Transverse colon (tissue), 4 donors: ENCODE data around the gene NCKAP5L. TPM values are rescaled to one million over a fixed set of nuclear protein-coding genes. Genes with fewer than 3 reads are reported as not detected.
"Not testable (repeated sequence)": the region's sequence is repeated elsewhere in the genome, so short reads cannot be mapped to it uniquely, and the experiment has no call there.

ENCODE experiments used
- DNase-seq: peaks from one replicate; pipeline ENCODE4 v3.0.0-alpha.2; 2019
- H3K27ac ChIP-seq, 4 donors: fragments of 200-600 bp; sonication (generic); 2 replicates each; pipeline ENCODE4 v1.5.1; 2016 to 2018; ENCODE audit warnings: inconsistent platforms in 4 of 4
- H3K27me3 ChIP-seq: fragments of 200-600 bp; sonication (generic); 2 replicates; pipeline ENCODE4 v1.5.1; 2017; ENCODE audit warnings: inconsistent platforms
- H3K36me3 ChIP-seq, 4 donors: fragments of 200-600 bp; sonication (generic); 2 replicates each; pipeline ENCODE4 v1.5.1; 2017 to 2019; ENCODE audit warnings: inconsistent platforms in 4 of 4
- H3K4me1 ChIP-seq, 4 donors: fragments of 200-600 bp; sonication (generic); 2 replicates each; pipeline ENCODE4 v1.5.1; 2017 to 2020; ENCODE audit warnings: inconsistent platforms in 4 of 4
- H3K4me3 ChIP-seq, 4 donors: fragments of 200-600 bp; sonication (generic); 1 replicate in 1 of 4; 2 replicates in 3 of 4; pipeline versions ENCODE4 v1.5.1 to v1.6.1; 2017 to 2019; ENCODE audit warnings: inconsistent platforms in 4 of 4
- H3K9me3 ChIP-seq, 2 donors: fragments of 200-600 bp; sonication (generic); 2 replicates each; pipeline ENCODE4 v1.5.1; 2017 to 2019; ENCODE audit warnings: inconsistent platforms in 2 of 2
- EP300 ChIP-seq: sonication (generic); formaldehyde crosslinking; IDR thresholded peaks from one replicate; pipeline ENCODE4 v1.6.1; 2017; ENCODE audit warnings: antibody characterized with exemption, low read depth
- POLR2A ChIP-seq: fragments of 450-650 bp; IDR thresholded peaks from one replicate; pipeline ENCODE4 v1.6.1; 2016; ENCODE audit warnings: antibody characterized with exemption, mild to moderate bottlenecking, moderate library complexity
- POLR2AphosphoS5 ChIP-seq, 3 donors: sonication (generic); formaldehyde crosslinking; IDR thresholded peaks; one replicate each; pipeline ENCODE4 v1.6.1; 2016; ENCODE audit warnings: antibody characterized with exemption in 3 of 3
- WGBS, 2 donors: methylation state at CpG; one replicate each; pipeline ENCODE4 v1.1.5; 2018; ENCODE audit warnings: low coverage in 1 of 2; 5-methylcytosine and 5-hydroxymethylcytosine counted together
- in situ Hi-C, 4 donors: fragments of 200-750 bp; cut with MboI; loops; one replicate each; pipeline versions ENCODE4 v1.15.0 to v1.15.1; 2017; ENCODE audit warnings: low sequenced_read_pairs in 3 of 4, low pct_ligation_motif_present in 1 of 4, low pct_unique_long_range_greater_than_20kb in 1 of 4
- intact Hi-C: fragments of 100-400 bp; cut with DNase I; formaldehyde crosslinking; loops from one replicate; pipeline ENCODE4 v1.15.1; 2023; ENCODE audit warnings: low total_unique reads
- total RNA-seq, 4 donors: library from RNA; depleted of rRNA; stranded (reverse); fragments of >200 nt; gene quantifications; one replicate each; pipeline ENCODE4 v1.1.0, GENCODE V29; 2016
- TF ChIP-seq, protein P1 (sequence below), 5 experiments: fragments of 200-600 bp in 3 of 5; fragments of 450-650 bp in 2 of 5; sonication (generic) in 3 of 5; IDR thresholded peaks; 1 replicate in 2 of 5; 2 replicates in 3 of 5; pipeline ENCODE4 v1.5.1; 2016 to 2017; ENCODE audit warnings: antibody characterized with exemption in 5 of 5, inconsistent platforms in 3 of 5, mild to moderate bottlenecking in 2 of 5, moderate library complexity in 1 of 5

Gene NCKAP5L
- total RNA-seq, 4 donors from 2014 or later, result 3.4 to 5.1 (median 4.2) TPM

DNA sequence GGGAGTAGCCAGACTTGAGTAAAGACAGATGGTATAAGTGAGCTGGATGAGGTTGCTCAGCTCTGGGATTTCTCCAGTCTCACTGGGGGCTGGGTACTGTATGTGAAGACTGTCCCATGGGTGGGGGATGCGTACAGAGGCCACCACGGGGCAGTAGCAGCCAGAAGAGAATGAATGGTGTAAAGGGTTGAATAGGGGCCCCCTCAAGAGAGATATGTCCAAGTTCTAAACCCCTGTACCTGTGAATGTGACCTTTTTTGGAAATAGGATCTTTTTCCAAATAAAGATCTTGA lies 36.5 kb upstream of the NCKAP5L start:
- in situ Hi-C loops (loop anchor here in 2 of 4 donors (25.0 kb wide), 1 partner anchor 198 kb away; the partner anchor contains the start of gene ASIC1 (in 2 of the 2)), intact Hi-C loops (no loop called here)

DNA sequence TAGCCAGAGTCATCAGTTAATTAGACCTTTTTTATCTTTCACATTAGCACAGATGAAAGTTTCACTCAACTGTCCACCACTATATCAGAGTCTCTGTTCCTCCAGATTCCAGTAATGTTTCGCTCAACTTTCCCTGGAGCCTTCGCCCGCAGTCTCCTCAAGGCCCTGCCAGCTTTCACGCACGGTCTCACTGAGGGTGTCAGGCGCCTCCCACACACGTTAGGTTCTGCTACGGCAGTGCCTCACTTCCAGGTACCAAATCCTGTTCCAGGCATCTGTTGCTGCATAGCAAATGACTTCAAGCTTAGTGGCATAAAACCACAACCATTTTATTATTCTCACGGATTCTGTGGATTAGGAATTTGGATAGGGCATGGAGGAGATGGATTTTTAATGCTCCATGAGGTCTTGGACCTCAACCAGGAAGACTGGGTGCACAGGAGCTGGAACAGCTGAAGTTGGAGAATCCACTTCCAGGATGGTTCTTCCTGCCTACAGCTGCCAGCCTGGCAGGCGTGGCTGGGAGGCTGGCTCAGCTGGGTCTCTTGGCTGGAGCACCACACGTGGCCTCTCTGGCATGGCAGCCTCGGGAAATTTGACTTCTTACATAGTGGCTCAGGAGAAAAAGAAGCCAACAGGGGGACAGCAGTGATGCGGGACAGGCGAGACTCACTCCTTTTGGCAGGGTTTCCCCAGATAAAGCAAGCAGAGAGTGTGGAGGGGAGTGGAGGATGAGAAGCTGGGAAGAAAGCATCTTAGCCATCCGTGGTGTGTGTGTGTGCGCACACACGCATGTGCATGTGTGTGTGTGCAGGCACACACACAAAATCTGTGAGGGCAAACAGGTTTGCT lies 36.0 kb upstream of the NCKAP5L start:
- TF ChIP-seq, protein P1, sequence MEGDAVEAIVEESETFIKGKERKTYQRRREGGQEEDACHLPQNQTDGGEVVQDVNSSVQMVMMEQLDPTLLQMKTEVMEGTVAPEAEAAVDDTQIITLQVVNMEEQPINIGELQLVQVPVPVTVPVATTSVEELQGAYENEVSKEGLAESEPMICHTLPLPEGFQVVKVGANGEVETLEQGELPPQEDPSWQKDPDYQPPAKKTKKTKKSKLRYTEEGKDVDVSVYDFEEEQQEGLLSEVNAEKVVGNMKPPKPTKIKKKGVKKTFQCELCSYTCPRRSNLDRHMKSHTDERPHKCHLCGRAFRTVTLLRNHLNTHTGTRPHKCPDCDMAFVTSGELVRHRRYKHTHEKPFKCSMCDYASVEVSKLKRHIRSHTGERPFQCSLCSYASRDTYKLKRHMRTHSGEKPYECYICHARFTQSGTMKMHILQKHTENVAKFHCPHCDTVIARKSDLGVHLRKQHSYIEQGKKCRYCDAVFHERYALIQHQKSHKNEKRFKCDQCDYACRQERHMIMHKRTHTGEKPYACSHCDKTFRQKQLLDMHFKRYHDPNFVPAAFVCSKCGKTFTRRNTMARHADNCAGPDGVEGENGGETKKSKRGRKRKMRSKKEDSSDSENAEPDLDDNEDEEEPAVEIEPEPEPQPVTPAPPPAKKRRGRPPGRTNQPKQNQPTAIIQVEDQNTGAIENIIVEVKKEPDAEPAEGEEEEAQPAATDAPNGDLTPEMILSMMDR (IDR thresholded peaks at IDR 0.05), result no peak
- TF ChIP-seq POLR2AphosphoS5 (IDR thresholded peaks at IDR 0.05) (no peak), POLR2A (no peak), EP300 (no peak)
- no peak overlapping the region for H3K27ac ChIP-seq
- no peak overlapping the region for H3K4me3 ChIP-seq
- no peaks in the 10 kb centered on the region for H3K9me3 ChIP-seq
- in situ Hi-C loops (loop anchor here in 2 of 4 donors (25.0 kb wide), 1 partner anchor 198 kb away; the partner anchor contains the start of gene ASIC1 (in 2 of the 2)), intact Hi-C loops (no loop called here)
- DNase-seq, result no peak
- H3K36me3 ChIP-seq, result no peaks in the 10 kb centered on the region
- peaks cover 4% of the 10 kb centered on the region for H3K27me3 ChIP-seq
- peaks cover 0 to 21% (median 7%) of the 10 kb centered on the region in 4 donors for H3K4me1 ChIP-seq
- 72 to 75% methylated on average over 9 to 17 of the region's 17 CpGs for WGBS, 2 donors

More for the DNA sequence above, 36.5 kb upstream of the NCKAP5L start:
- no peaks in the 10 kb centered on the region for H3K9me3 ChIP-seq
- DNase-seq, result no peak
- 69% methylated on average over 2 of the region's 2 CpGs; no CpG with 5 or more reads in 1 of the 2 donors for WGBS, 2 donors
- H3K36me3 ChIP-seq, result no peaks in the 10 kb centered on the region
- TF ChIP-seq EP300, result no peak
- TF ChIP-seq, protein P1 (IDR thresholded peaks at IDR 0.05), result no peak
- no peak for TF ChIP-seq POLR2AphosphoS5 (IDR thresholded peaks at IDR 0.05)
- TF ChIP-seq POLR2A, result no peak
- H3K27me3 ChIP-seq, result peaks cover under 1% of the 10 kb centered on the region
- H3K4me1 ChIP-seq, result peaks cover 3 to 22% (median 7%) of the 10 kb centered on the region in 4 donors
- no peak overlapping the region for H3K4me3 ChIP-seq
- no peak overlapping the region for H3K27ac ChIP-seq

DNA sequence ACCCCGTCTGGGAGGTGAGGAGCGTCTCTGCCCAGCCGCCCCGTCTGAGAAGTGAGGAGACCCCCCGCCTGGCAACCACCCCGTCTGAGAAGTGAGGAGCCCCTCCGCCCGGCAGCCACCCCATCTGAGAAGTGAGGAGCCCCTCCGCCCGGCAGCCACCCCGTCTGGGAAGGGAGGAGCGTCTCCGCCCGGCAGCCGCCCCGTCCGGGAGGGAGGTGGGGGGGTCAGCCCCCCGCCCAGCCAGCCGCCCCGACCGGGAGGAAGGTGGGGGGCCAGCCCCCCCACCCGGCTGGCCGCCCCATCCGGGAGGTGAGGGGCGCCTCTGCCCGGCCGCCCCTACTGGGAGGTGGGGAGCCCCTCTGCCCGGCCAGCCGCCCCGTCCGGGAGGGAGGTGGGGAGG lies 32.7 kb upstream of the NCKAP5L start:
- H3K9me3 ChIP-seq, H3K27me3 ChIP-seq, DNase-seq, H3K36me3 ChIP-seq, intact Hi-C loops, H3K4me1 ChIP-seq, H3K4me3 ChIP-seq, H3K27ac ChIP-seq: not testable (repeated sequence)
- no CpG with 5 or more reads among the region's 31 CpGs for WGBS, 2 donors
- in situ Hi-C loops, result loop anchor here in 2 of 4 donors (25.0 kb wide), 1 partner anchor 201 kb away; the partner anchor contains the start of gene ASIC1 (in 2 of the 2)

DNA sequence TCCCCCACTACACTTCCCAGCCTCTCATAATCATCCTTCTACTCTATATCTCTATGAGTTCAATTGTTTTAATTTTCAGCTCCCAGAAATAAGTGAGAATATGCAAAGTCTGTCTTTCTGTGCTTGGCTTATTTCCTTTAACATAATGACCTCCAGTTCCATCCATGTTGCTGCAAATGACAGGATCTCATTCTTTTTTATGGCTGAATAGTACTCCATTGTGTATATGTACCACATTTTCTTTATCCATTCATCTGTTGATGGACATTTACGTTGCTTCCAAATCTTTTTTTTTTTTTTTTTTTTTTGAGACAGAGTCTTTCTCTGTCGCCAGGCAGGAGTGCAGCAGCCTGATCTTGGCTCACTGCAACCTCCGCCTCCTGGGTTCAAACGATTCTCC lies 27.7 kb upstream of the NCKAP5L start:
- H3K4me1 ChIP-seq, H3K9me3 ChIP-seq, H3K36me3 ChIP-seq, H3K27me3 ChIP-seq, H3K27ac ChIP-seq, intact Hi-C loops, H3K4me3 ChIP-seq, DNase-seq: not testable (repeated sequence)
- in situ Hi-C loops, result loop anchor here in 2 of 4 donors (25.0 kb wide), 1 partner anchor 206 kb away; the partner anchor contains the start of gene ASIC1 (in 2 of the 2)
- WGBS, 2 donors, result 87 to 95% methylated on average over 3 to 4 of the region's 4 CpGs

DNA sequence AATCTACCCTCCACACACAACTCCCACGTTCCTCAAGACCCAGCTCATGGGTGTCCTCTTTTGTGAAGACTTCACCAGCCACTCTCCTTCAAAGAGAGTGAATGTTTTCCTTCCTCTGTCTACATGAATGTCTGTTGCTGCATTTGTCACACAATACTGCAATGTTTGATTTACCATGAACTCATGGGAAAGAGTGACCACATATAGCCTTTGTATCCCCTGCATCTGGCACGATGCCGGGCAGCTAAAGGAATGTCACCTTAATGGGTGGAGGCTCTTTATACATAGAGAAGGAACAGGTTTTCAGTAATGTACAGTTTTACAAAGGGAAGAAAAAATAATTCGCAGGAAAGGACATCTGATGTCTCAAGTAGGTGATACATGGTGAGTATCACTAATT lies 26.8 kb upstream of the NCKAP5L start:
- in situ Hi-C loops (loop anchor here in 2 of 4 donors (25.0 kb wide), 1 partner anchor 207 kb away; the partner anchor contains the start of gene ASIC1 (in 2 of the 2)), intact Hi-C loops (no loop called here)
- H3K36me3 ChIP-seq, result no peaks in the 10 kb centered on the region
- no peaks in the 10 kb centered on the region for H3K4me1 ChIP-seq
- 88 to 90% methylated on average over 3 to 4 of the region's 4 CpGs for WGBS, 2 donors
- no peak overlapping the region for H3K27ac ChIP-seq
- no peaks in the 10 kb centered on the region for H3K9me3 ChIP-seq
- peaks cover 9% of the 10 kb centered on the region for H3K27me3 ChIP-seq
- TF ChIP-seq, protein P1 (IDR thresholded peaks at IDR 0.05), result no peak
- TF ChIP-seq POLR2AphosphoS5 (IDR thresholded peaks at IDR 0.05) (no peak), POLR2A (no peak), EP300 (no peak)
- no peak for DNase-seq
- no peak overlapping the region for H3K4me3 ChIP-seq
